Tongue (tissue), 2 donors: Measurements from ENCODE around the gene CDKN1B. TPM values are rescaled to one million over a fixed set of nuclear protein-coding genes. Genes with fewer than 3 reads are reported as not detected.
A peak's percentile ranks its signal among the peaks of the same experiment; 100 is the strongest.

Experiments used
- DNase-seq: peaks from one replicate; pipeline ENCODE4 v3.0.0-alpha.2; 2015
- total RNA-seq: library from RNA; depleted of rRNA; stranded (reverse); fragments of >200 nt; gene quantifications from one replicate; pipeline ENCODE4 v1.2.3, GENCODE V29; 2014

The CDKN1B gene
- 94.8 TPM for total RNA-seq

GRCh38 chr12:12716793-12717585, at the start of gene CDKN1B:
Gene CDKN1B (plus strand): TSS chr12:12717368. CDS start chr12:12717840, 472 bp downstream.
- DNase-seq = peak; percentile 94

DNA sequence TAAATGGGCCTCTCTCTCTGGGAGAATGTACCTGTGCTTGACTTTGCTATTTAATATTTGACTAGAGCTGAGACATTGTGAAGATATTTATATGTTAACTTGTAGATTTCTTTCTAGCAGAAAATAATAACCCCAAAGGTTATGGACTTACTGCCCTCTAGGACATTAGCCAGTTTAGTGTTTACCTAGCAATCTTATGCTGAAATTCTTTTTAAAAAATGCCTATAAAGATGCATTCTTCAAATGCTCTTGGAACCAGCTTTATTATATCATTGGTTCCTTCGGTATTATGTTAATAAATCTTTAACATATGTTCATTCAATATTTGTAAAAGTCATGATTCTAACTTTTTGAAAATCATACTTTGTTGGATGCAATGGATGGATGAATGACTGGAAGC, 49.2 kb upstream of the CDKN1B start:
- no peak for DNase-seq

DNA sequence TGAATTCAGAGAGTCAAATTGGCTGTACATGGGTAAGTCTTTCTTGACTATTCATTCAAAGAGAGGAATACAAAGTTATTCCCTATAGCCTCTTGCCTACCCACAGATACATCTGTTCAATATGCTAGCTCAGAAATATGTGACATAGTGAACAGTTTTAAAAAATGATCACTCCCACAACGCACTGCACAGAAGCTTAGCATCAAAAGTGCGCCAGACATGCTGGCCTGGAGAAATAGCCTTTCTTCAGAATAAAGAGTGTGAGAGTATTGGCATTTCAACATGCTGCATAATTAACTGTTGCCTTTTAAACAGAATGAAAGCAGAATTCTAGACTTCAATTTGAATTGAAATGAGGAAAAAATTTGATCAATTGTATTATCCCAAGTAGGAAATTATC, 48.1 kb upstream of the CDKN1B start:
- DNase-seq = no peak

DNA sequence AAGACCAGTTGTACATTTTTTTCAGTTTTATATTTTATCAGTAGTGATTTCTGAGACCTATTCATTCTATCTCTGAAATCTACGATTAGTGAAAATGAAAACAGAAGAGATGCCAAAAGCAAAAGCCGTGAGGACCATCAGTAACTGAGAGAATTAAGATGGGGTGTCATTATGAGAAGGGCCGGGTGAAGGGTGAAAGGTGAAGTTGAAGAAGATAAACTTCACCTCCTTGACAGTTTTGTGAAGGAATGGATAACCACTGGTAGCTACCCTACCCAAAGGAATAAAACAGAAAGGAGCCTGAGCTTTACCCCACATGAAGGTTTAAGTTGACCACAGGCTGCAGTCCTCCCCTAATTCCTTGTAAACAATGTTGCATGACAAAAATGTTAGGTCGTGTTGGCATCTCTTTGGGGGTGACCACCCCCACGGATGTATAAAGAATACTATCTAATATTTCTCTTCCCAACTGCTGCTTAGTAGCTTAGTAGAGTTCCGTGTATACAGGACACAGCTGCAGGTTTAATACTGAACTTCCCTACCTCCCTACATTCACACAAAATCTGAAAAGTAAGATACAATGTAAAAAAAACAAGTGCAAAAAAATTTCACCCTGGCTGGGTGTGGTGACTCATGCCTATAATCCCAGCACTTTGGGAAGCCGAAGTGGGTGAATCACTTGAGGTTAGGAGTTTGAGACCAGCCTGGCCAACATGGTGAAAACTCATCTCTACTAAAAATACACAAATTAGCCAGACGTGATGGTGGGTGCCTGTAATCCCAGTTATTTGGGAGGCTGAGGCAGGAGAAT, 45.1 kb upstream of the CDKN1B start:
- DNase-seq = no peak

- no peak for DNase-seq
Measured at GRCh38 chr12:12673296-12673695, 43.9 kb upstream of the CDKN1B start.

DNA sequence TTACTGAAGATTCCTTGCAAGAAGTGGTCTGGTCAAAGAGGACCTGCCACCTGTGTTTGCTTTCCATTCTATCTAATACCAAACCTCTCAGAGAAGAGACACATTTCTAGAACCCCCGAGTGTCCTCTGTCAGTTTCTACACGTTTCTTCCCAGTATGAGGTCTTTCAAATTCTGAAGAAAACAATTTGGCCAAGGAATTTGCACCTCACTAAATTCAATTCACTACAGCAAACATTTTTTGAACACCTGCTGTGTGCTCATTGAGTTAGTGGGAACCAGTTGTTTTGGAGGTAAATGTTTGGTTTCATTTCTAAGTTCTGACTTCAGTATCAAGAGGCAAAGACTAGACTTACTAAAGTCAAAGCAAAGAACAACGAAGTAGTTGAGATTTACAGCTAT, 40.6 kb upstream of the CDKN1B start:
- no peak for DNase-seq

- no peak for DNase-seq
Measured at GRCh38 chr12:12681061-12681765, 36.0 kb upstream of the CDKN1B start.

DNA sequence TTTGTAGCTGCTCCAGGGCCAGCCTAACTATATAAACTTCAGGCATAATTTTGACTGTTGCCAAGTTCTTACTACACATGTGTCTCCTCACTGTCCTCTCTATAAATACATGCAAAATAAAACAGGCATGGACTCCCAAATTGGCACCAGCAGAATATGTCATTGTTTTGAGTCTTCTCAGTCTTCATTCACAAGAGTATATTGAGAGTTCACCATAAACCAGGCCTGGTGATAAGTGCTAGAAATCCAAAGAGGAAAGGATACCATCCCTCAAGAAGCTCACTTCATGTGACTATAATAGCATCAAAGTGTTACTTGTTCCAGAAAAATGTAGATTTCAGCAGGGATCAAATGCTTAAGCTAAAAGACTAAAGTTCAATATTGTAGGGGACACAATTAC, 34.9 kb upstream of the CDKN1B start:
- no peak for DNase-seq

GRCh38 chr12:12683136-12683697, 34.0 kb upstream of the CDKN1B start:
- DNase-seq = no peak

GRCh38 chr12:12683725-12684124, 33.4 kb upstream of the CDKN1B start:
- DNase-seq = no peak

- DNase-seq = peak; percentile 73
Measured at GRCh38 chr12:12684375-12685106, 32.6 kb upstream of the CDKN1B start.

GRCh38 chr12:12685305-12685704, 31.9 kb upstream of the CDKN1B start:
- DNase-seq = no peak

- DNase-seq = no peak
Measured at GRCh38 chr12:12686472-12686871, 30.7 kb upstream of the CDKN1B start.

- no peak for DNase-seq
Measured at GRCh38 chr12:12686925-12687324, 30.2 kb upstream of the CDKN1B start.

- DNase-seq = no peak
Measured at GRCh38 chr12:12689647-12690300, 27.4 kb upstream of the CDKN1B start.

- DNase-seq = no peak
Measured at GRCh38 chr12:12691549-12691948, 25.6 kb upstream of the CDKN1B start.

DNA sequence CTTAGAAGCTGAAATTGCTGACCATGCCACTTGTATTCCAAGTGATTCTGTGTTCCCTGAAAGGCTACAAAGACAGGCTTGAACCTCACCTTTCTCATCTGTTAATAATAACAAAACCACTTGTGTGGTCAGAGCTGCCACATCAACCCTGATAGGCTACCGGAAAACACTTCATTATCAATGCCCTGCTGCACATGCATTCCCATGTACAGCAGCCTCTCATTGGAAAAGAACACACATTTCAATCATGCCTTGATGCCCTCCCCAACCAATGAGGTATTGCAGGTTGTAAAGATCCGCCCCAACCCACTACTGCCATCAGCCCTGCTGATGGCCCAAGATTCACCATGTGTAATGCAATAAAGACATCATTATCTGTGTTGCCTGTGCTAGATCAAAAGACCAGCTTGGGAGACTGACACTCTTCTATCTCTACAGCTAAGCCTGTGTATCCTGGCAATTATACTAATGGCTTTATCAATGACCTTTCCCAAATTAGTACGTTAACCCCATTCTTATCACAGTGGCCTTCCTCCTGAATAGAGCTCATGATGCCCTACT, 24.0 kb upstream of the CDKN1B start:
- DNase-seq = no peak

- peak; percentile 96 for DNase-seq
Measured at GRCh38 chr12:12696562-12697383, 20.4 kb upstream of the CDKN1B start.

DNA sequence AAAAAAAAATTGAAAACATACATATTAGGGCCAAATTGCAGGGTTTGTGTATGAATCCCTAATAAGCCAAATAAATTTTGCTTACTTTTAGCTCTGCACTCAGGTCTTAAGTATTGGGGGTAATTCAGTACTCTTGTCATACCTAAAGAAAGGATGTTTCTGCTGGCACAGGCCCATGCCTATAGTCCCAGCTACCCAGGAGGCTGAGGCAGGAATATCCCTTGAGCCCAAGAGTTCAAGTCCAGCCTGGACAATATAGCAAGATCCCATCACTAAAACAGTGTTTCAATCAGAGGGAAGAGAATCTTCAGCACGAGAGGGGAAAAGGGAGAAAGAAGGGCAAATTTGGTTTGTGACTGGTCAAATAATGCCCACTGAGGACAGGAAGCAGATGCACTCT, 17.8 kb upstream of the CDKN1B start:
- no peak for DNase-seq

DNA sequence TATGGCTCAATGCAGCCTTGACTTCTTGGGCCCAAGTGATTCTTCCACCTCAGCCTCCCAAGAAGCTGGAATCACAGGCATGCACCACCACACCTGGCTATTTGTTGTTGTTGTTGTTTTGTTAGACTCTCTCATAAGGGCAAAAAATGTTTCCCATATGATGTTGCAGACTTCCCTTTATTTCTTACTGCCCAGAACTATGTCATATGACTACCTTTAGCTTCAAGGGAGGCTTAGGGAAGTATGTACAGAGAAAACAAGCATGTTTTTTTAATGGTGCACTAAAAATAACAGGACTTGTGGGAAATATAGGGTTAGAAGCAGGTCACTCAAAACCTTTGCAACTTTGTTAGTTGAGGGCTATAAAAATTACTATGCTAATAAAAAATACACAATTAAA, 16.9 kb upstream of the CDKN1B start:
- no peak for DNase-seq
